Tibial nerve (tissue), 4 donors: ENCODE measurements around the gene LRRC4. TPM values are rescaled to one million over a fixed set of nuclear protein-coding genes. Genes with fewer than 3 reads are reported as not detected.

Experiments
- DNase-seq, 2 donors: peaks; one replicate each; pipeline ENCODE4 v3.0.0-alpha.2; 2019; ENCODE audit warnings: low spot score in 2 of 2
- H3K27ac ChIP-seq, 4 donors: fragments of 200-600 bp; sonication (generic) in 3 of 4; one replicate each; pipeline ENCODE4 v1.5.1; 2017 to 2019; ENCODE audit warnings: mild to moderate bottlenecking in 1 of 4
- H3K27me3 ChIP-seq, 2 donors: fragments of 200-600 bp; sonication (generic) in 1 of 2; one replicate each; pipeline versions ENCODE4 v1.5.1 to v1.6.0; 2017 to 2019
- H3K36me3 ChIP-seq, 3 donors: fragments of 200-600 bp; sonication (generic); one replicate each; pipeline ENCODE4 v1.5.1; 2018 to 2019
- H3K4me1 ChIP-seq, 4 donors: fragments of 200-600 bp; sonication (generic) in 3 of 4; one replicate each; pipeline ENCODE4 v1.5.1; 2017 to 2019
- H3K4me3 ChIP-seq, 4 donors: fragments of 200-600 bp; sonication (generic) in 3 of 4; one replicate each; pipeline ENCODE4 v1.5.1; 2017 to 2019; ENCODE audit warnings: mild to moderate bottlenecking in 1 of 4, moderate library complexity in 1 of 4
- H3K9me3 ChIP-seq, 4 donors: fragments of 200-600 bp; sonication (generic) in 3 of 4; one replicate each; pipeline ENCODE4 v1.5.1; 2017 to 2019
- EP300 ChIP-seq, 2 donors: sonication (generic); formaldehyde crosslinking; IDR thresholded peaks; one replicate each; pipeline ENCODE4 v1.6.1; 2017; ENCODE audit warnings: antibody characterized with exemption in 2 of 2, mild to moderate bottlenecking in 1 of 2
- POLR2A ChIP-seq, 2 donors: fragments of 450-650 bp; IDR thresholded peaks; one replicate each; pipeline ENCODE4 v1.6.1; 2017; ENCODE audit warnings: antibody characterized with exemption in 2 of 2, mild to moderate bottlenecking in 2 of 2, moderate library complexity in 2 of 2
- WGBS, 2 donors: methylation state at CpG; one replicate each; pipeline ENCODE4 v1.1.5; 2018; 5-methylcytosine and 5-hydroxymethylcytosine counted together
- total RNA-seq, 4 donors: library from RNA; depleted of rRNA; stranded (reverse); fragments of >200 nt; gene quantifications; one replicate each; pipeline ENCODE4 v1.1.0, GENCODE V29; 2016
- TF ChIP-seq, protein P1 (sequence below), 5 experiments: fragments of 200-600 bp in 3 of 5; fragments of 450-650 bp in 2 of 5; sonication (generic) in 3 of 5; IDR thresholded peaks; one replicate each; pipeline ENCODE4 v1.5.1; 2016 to 2019; ENCODE audit warnings: antibody characterized with exemption in 5 of 5, mild to moderate bottlenecking in 3 of 5, moderate library complexity in 2 of 5

LRRC4 gene
- total RNA-seq, 4 donors from 2014 or later = 2.2 to 2.4 (median 2.3) TPM

DNA sequence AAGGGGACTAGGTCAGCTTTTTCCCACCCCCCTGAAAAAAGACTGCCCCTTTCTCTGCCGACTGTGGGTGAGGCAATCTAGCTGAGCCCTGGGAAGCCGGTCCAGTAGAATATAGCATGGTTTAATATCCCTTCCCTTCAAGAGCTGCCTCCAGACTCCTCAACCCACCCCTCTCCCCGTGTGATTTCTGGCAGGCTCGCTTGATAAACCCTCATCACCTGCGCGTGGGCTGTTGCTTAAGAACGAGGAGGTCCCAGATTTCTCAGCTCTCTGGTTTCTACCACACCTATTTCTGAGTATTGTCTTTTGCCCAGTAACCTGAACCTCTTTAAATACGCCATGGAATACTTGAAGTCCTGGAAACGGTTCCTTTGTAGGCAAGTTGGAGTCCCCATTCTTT is 2.0 kb upstream of the LRRC4 start:
- WGBS, 2 donors = 59 to 66% methylated on average over 9 of the region's 9 CpGs
- no peak overlapping the region for H3K27ac ChIP-seq
- peaks cover 0 to 10% (median 0%) of the 10 kb centered on the region in 3 donors for H3K36me3 ChIP-seq
- H3K9me3 ChIP-seq = no peaks in the 10 kb centered on the region
- no peak for DNase-seq
- no peaks in the 10 kb centered on the region for H3K27me3 ChIP-seq
- TF ChIP-seq EP300 (IDR thresholded peaks at IDR 0.05) (no peak), POLR2A (IDR thresholded peaks at IDR 0.05) (no peak)
- TF ChIP-seq, protein P1, sequence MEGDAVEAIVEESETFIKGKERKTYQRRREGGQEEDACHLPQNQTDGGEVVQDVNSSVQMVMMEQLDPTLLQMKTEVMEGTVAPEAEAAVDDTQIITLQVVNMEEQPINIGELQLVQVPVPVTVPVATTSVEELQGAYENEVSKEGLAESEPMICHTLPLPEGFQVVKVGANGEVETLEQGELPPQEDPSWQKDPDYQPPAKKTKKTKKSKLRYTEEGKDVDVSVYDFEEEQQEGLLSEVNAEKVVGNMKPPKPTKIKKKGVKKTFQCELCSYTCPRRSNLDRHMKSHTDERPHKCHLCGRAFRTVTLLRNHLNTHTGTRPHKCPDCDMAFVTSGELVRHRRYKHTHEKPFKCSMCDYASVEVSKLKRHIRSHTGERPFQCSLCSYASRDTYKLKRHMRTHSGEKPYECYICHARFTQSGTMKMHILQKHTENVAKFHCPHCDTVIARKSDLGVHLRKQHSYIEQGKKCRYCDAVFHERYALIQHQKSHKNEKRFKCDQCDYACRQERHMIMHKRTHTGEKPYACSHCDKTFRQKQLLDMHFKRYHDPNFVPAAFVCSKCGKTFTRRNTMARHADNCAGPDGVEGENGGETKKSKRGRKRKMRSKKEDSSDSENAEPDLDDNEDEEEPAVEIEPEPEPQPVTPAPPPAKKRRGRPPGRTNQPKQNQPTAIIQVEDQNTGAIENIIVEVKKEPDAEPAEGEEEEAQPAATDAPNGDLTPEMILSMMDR (IDR thresholded peaks at IDR 0.05) = no peak
- peak overlapping the region in 1 of 4 donors; percentile 72 for H3K4me3 ChIP-seq
- peaks cover 0 to 44% (median 6%) of the 10 kb centered on the region in 4 donors for H3K4me1 ChIP-seq

DNA sequence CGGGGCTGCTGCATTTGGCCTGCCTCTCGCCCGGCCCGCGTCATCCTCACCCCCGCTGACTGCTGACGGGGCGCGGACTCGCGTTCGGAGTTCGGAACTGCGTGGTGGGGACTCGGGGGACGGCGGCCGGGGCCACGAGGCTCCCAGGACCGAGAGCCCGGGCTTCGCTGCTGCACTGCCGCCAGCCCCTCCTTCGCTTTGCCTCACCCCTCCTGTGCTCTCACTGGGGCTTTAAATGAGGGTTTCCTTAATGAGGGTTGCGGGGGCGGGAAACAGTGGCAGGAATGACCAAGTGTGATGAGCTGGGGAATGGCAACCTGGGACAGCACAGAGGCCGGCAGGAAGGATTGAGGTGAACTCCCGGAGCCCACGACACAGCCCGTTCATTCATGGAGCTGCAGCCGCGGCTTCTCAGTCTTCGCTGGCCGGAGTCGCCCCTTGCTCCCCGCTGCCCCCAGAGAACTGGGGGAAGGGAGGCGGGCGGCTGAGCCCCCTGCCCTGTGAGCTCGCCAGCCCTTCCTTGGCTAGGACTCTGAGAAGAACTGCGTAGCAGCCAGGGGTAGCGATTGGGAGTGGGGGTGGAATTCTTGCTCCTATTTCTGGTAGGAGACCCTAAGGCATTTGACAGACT is 1.5 kb upstream of the LRRC4 start:
- Histone ChIP-seq H3K36me3 (peaks cover 0 to 10% (median 0%) of the 10 kb centered on the region in 3 donors), H3K9me3 (no peaks in the 10 kb centered on the region), H3K27me3 (no peaks in the 10 kb centered on the region), H3K4me3 (peak overlapping the region; percentile 38 to 72 (median 47)), H3K27ac (peak overlapping the region; percentile 7 to 63 (median 58)), H3K4me1 (peaks cover 0 to 49% (median 8%) of the 10 kb centered on the region in 4 donors)
- TF ChIP-seq EP300 (IDR thresholded peaks at IDR 0.05) = no peak
- TF ChIP-seq, protein P1 (IDR thresholded peaks at IDR 0.05) = no peak
- TF ChIP-seq POLR2A (IDR thresholded peaks at IDR 0.05) = no peak
- DNase-seq = no peak
- WGBS, 2 donors = 9 to 27% methylated on average over 15 to 31 of the region's 41 CpGs

DNA sequence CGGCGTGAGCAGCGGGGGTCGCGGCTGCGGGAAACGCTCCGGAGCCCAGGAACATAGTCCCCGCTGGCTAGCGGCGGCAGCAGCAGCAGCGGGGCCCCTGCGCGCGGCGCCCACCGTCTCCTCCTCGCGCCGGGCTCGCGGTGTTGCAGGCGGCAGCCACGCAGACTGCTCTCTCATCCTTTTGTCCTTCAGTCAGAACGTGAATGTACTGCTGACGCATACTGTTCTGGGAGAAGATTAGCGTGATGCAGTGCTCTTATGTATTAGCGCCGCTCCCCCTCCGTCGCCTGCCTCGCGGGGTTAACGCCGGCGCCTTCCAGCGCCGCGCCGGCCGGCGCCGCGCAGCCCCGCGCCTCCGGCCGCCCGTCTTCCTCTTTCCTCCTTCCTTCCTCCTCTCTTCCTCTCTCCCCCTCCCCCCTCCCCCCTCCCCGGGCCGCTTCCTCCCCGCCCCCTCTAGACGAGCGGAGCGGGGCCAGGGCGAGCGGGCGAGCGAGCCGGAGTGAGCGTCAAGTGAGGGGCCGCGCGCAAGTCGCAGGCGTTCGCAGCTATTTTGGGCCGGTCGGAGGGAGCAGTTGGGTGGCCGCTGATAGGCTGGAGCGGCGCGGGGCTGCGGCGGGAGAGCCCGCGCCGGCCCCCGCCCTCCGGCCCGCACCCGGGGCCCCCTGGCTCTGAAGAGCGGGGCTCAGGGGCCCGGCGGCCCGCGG is 816 bp upstream of the LRRC4 start:
- TF ChIP-seq POLR2A (IDR thresholded peaks at IDR 0.05) = peak in 1 of 2 donors; percentile 21
- TF ChIP-seq, protein P1 (IDR thresholded peaks at IDR 0.05) = peak in 3 of 5 experiments; percentile 16 to 27 (median 25)
- TF ChIP-seq EP300 (IDR thresholded peaks at IDR 0.05) = peak in 1 of 2 donors; percentile 30
- H3K27ac ChIP-seq = peak overlapping the region; percentile 7 to 63 (median 58)
- peak overlapping the region; percentile 38 to 72 (median 47) for H3K4me3 ChIP-seq

DNA sequence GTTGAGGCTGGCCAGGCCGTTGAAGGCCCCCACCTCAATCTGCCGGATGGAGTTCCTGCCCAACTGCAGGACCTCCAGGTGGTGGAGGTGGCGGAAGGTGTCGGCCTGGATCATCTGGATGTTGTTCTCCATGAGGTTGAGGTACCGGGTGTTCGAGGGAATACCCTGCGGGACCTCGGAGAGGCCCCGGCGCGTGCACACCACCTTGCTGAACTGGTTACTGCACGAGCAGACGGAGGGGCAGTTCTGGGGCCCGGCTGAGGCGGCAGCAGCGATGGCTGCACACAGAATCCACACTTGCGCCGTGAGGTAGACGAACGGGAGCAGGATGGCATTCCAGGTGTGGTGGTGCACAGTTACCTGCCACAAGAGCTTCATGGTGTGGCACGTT is 979 bp downstream of the LRRC4 start:
- Histone ChIP-seq H3K4me1 (peaks cover 0 to 74% (median 14%) of the 10 kb centered on the region in 4 donors), H3K4me3 (peak overlapping the region; percentile 39 to 72 (median 48)), H3K36me3 (peaks cover 0 to 10% (median 0%) of the 10 kb centered on the region in 3 donors), H3K27ac (peak overlapping the region in 2 of 4 donors; percentile 49 to 70), H3K9me3 (no peaks in the 10 kb centered on the region), H3K27me3 (no peaks in the 10 kb centered on the region)
- WGBS, 2 donors = 70 to 77% methylated on average over 21 of the region's 21 CpGs
- no peak for TF ChIP-seq POLR2A (IDR thresholded peaks at IDR 0.05)
- TF ChIP-seq EP300 (IDR thresholded peaks at IDR 0.05) = no peak
- TF ChIP-seq, protein P1 (IDR thresholded peaks at IDR 0.05) = no peak
- no peak for DNase-seq

More for the DNA sequence above, 816 bp upstream of the LRRC4 start:
- Histone ChIP-seq H3K27me3 (no peaks in the 10 kb centered on the region), H3K4me1 (peaks cover 0 to 56% (median 8%) of the 10 kb centered on the region in 4 donors), H3K36me3 (peaks cover 0 to 10% (median 0%) of the 10 kb centered on the region in 3 donors), H3K9me3 (no peaks in the 10 kb centered on the region)
- 0 to 1% methylated on average over 25 to 62 of the region's 87 CpGs for WGBS, 2 donors
- no peak for DNase-seq
